Spinal cord (tissue), 10 donors: ENCODE measurements around the gene GPX4. TPM values are rescaled to one million over a fixed set of nuclear protein-coding genes. Genes with fewer than 3 reads are reported as not detected.

Experiments
- DNase-seq, 6 donors: peaks; one replicate each; pipeline versions ENCODE4 v3.0.0 to v3.0.0-alpha.2; 2013 to 2015; ENCODE audit warnings: low spot score in 6 of 6, low read depth in 4 of 6
- H3K27ac ChIP-seq: one replicate; pipeline ENCODE4 v1.5.1; 2013; ENCODE audit warnings: low read depth, low read length, control low read depth
- H3K27me3 ChIP-seq: one replicate; pipeline ENCODE4 v1.6.1; 2013; ENCODE audit warnings: low read length; ENCODE audit not compliant: control insufficient read depth, insufficient read depth
- H3K36me3 ChIP-seq: one replicate; pipeline ENCODE4 v1.6.1; 2013; ENCODE audit warnings: low read length; ENCODE audit not compliant: control insufficient read depth, insufficient read depth
- H3K4me1 ChIP-seq: one replicate; pipeline ENCODE4 v1.6.1; 2013; ENCODE audit warnings: low read length; ENCODE audit not compliant: control insufficient read depth, insufficient read depth
- H3K4me3 ChIP-seq: one replicate; pipeline ENCODE4 v1.5.1; 2013; ENCODE audit warnings: low read depth, low read length, control low read depth
- H3K9me3 ChIP-seq: one replicate; pipeline ENCODE4 v1.6.1; 2013; ENCODE audit warnings: low read length; ENCODE audit not compliant: control insufficient read depth, insufficient read depth
- WGBS: methylation state at CpG from one replicate; pipeline ENCODE4 v1.1.5; 2013; ENCODE audit warnings: missing lambda C conversion rate; ENCODE audit not compliant: insufficient coverage; 5-methylcytosine and 5-hydroxymethylcytosine counted together
- polyA plus RNA-seq, 2 donors: library from polyadenylated mRNA; unstranded; fragments of 120-200 nt; gene quantifications; one replicate each; pipeline ENCODE4 v1.2.1, GENCODE V29; 2013; ENCODE audit not compliant: insufficient read length in 2 of 2
- total RNA-seq, 2 donors: library from RNA; depleted of rRNA in 1 of 2; stranded (reverse); fragments of 120-200 nt in 1 of 2; fragments of >200 nt in 1 of 2; gene quantifications; one replicate each; pipeline versions ENCODE4 v1.2.3 to v1.2.4, GENCODE V29; 2013 to 2014
- donor health status: healthy.

The GPX4 gene
- total and polyA plus RNA-seq, 4 donors: 123 to 452 (median 365) TPM

- 93% methylated on average over 32 of the region's 33 CpGs for WGBS
- DNase-seq: no peak
- H3K36me3 ChIP-seq: peaks cover 84% of the 10 kb centered on the region
These were observed 46.7 kb downstream of the GPX4 start for GRCh38 chr19:1150333-1151036.

DNA sequence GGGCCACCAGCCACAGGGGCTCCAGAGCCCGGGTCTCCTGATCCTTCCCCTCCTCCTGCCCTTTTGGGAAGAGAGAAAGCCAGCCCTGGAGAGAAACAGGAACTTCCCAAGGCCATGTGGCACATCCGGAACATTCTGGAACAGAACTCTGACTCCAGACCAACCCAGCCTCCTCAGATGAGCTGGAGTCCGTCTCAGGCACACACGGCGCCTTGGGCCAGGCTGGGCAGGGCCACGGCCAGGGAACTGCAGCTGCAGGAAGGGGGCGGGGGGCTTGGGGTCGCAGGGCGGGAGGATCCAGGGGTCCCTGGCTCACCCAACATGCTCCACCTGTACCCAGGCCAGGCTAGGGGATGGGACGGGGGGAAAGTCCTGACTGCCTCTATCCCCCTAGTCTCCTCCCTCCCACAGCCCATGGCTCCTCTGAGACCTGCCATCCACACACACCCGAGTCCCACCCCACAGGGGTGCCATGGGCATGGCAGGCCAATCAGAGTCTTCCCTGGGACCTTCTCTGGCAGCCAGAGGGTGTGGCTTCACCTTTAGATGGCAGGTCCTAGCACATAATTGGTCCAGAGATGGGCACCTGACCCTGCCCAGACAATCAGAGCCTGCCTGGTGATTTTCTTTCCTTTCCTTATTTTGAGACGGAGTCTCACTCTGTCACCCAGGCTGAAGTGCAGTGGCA is 47.4 kb downstream of the GPX4 start:
- Histone ChIP-seq H3K27ac (no peak overlapping the region), H3K4me3 (no peak overlapping the region), H3K36me3 (peaks cover 83% of the 10 kb centered on the region), H3K4me1 (peaks cover 35% of the 10 kb centered on the region), H3K9me3 (no peaks in the 10 kb centered on the region), H3K27me3 (no peaks in the 10 kb centered on the region)
- DNase-seq: no peak
- 82% methylated on average over 4 of the region's 12 CpGs for WGBS

More at GRCh38 chr19:1150333-1151036, 46.7 kb downstream of the GPX4 start:
- peaks cover 28% of the 10 kb centered on the region for H3K4me1 ChIP-seq
- H3K4me3 ChIP-seq: no peak overlapping the region
- H3K27ac ChIP-seq: no peak overlapping the region
- H3K27me3 ChIP-seq: no peaks in the 10 kb centered on the region
- H3K9me3 ChIP-seq: no peaks in the 10 kb centered on the region

DNA sequence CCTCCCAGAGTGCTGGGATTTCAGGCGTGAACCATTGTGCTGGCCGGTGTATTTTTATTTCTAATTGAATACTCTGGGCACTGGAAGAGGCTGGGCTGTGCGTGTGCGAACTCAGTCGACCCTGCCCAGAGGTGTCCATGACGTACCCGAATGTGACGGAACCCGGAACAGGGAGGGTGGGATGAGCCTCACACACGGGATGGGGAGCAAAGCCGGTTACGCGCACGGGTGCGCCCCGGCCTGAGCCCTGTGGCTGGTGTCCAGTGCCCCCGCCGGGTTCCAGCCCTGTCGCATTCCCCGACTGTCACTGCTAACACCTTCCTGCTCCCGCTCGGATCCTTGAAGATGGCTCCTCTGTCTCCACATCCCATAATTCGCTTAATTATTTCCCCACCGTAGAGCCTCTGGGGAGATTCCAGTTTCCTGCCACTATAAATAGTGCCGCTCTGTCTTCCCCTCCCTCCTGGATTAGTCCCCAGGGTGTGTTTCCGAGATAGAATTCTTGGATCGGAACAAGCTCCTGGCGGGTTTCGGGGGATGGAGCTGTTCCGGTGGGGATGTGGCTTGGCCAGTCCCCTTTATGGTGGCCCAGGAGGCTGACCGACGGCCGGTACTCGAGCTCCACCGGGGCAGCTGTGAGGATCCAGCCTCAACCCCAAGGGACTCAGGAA is 48.3 kb downstream of the GPX4 start:
- Histone ChIP-seq H3K27ac (no peak overlapping the region), H3K27me3 (no peaks in the 10 kb centered on the region), H3K4me1 (peaks cover 38% of the 10 kb centered on the region), H3K9me3 (no peaks in the 10 kb centered on the region), H3K36me3 (peaks cover 84% of the 10 kb centered on the region), H3K4me3 (no peak overlapping the region)
- WGBS: 85% methylated on average over 28 of the region's 35 CpGs
- peak in 2 of 6 donors; percentile 52 to 78 for DNase-seq

GRCh38 chr19:1153891-1154730 is 50.3 kb downstream of the GPX4 start:
- H3K36me3 ChIP-seq: peaks cover 87% of the 10 kb centered on the region
- no peak overlapping the region for H3K4me3 ChIP-seq
- no peaks in the 10 kb centered on the region for H3K27me3 ChIP-seq
- DNase-seq: no peak
- H3K4me1 ChIP-seq: peaks cover 38% of the 10 kb centered on the region
- H3K27ac ChIP-seq: no peak overlapping the region
- H3K9me3 ChIP-seq: no peaks in the 10 kb centered on the region
- WGBS: 95% methylated on average over 57 of the region's 58 CpGs

- DNase-seq: peak in 1 of 6 donors; percentile 44
- peaks cover 82% of the 10 kb centered on the region for H3K36me3 ChIP-seq
These were observed 51.0 kb downstream of the GPX4 start for GRCh38 chr19:1154731-1155351.

DNA sequence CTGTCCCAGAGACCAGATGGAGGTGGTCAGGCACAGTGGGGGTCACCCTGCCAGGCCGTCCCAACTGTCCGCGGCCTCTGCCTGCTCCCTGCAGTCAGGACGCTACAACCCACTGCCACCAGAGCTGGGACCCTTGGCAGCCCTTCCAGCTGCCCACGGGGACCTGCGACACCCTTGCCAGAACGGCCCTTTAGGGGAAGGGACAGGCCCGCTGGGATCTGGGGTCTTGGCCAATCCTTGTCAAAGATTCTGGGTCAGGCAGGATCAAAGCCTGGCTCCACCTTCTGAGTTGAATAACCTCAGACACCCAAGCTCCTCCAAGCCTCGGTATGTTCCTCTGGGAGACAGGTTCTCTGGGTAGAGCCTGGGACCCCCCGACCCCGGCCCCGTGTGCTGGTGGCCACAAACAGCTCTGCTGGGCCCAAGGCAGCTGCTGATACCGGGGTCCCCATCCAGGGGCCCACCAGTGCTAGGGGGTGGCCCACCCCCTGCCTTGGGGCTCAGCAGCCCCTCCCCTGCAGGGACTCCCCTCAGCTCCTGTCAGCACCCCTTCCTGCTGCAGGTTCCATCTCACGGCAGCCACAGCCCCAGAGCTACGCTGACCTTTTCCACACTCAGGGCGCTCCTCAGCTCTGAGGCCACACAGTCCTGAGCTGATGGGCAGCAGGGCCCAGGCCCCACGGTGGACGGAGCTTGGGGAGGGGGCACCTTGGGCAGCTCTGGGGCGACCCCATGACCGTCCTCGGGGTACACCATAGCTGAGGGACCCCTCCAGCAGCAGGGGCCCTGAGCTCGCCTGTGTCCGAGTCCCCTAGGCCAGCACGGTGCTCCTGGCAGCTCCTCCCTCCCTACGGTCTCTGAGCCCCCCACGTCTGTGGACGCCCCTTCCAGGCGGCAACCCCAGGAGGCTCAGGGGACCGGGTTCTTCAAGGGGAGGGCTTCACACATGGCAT is 51.8 kb downstream of the GPX4 start:
- peaks cover 38% of the 10 kb centered on the region for H3K4me1 ChIP-seq
- DNase-seq: no peak
- H3K27me3 ChIP-seq: no peaks in the 10 kb centered on the region
- no peak overlapping the region for H3K4me3 ChIP-seq
- peaks cover 82% of the 10 kb centered on the region for H3K36me3 ChIP-seq
- no peak overlapping the region for H3K27ac ChIP-seq
- no peaks in the 10 kb centered on the region for H3K9me3 ChIP-seq
- 84% methylated on average over 29 of the region's 29 CpGs for WGBS

More at GRCh38 chr19:1154731-1155351, 51.0 kb downstream of the GPX4 start:
- no peak overlapping the region for H3K4me3 ChIP-seq
- H3K27me3 ChIP-seq: no peaks in the 10 kb centered on the region
- H3K27ac ChIP-seq: no peak overlapping the region
- peaks cover 38% of the 10 kb centered on the region for H3K4me1 ChIP-seq
- 54% methylated on average over 32 of the region's 32 CpGs for WGBS
- H3K9me3 ChIP-seq: no peaks in the 10 kb centered on the region

Other genes starting within 250 kb of the GPX4 start
- 1 to 10 TPM; 4.2 to 6.5 TPM for gene CFD, start 244.3 kb upstream of the GPX4 start, total RNA-seq
- gene CFD, start 244.3 kb upstream of the GPX4 start, polyA plus RNA-seq: 1 to 10 TPM; 2.8 to 5.1 TPM
- 10 to 100 TPM; 20.3 to 20.4 TPM for gene MED16, start 210.8 kb upstream of the GPX4 start, total RNA-seq
- gene MED16, start 210.8 kb upstream of the GPX4 start, polyA plus RNA-seq: 10 to 100 TPM; 56.5 to 66.1 TPM
- not detected for gene RNU6-9, start 210.5 kb upstream of the GPX4 start, total RNA-seq
- gene RNU6-9, start 210.5 kb upstream of the GPX4 start, polyA plus RNA-seq: not detected
- gene R3HDM4, start 190.8 kb upstream of the GPX4 start, total RNA-seq: 10 to 100 TPM; 20.9 to 23.6 TPM
- gene R3HDM4, start 190.8 kb upstream of the GPX4 start, polyA plus RNA-seq: 10 to 100 TPM; 71.6 to 72.2 TPM
- 1 to 10 TPM in 1 of 2 donors, under 1 TPM in 1; 0.50 to 2.1 TPM for gene KISS1R, start 186.7 kb upstream of the GPX4 start, total RNA-seq
- 1 to 10 TPM; 2.3 to 2.7 TPM for gene KISS1R, start 186.7 kb upstream of the GPX4 start, polyA plus RNA-seq
- 10 to 100 TPM in 1 of 2 donors, 1 to 10 TPM in 1; 4.8 to 14.8 TPM for gene ARID3A, start 178.0 kb upstream of the GPX4 start, total RNA-seq
- gene ARID3A, start 178.0 kb upstream of the GPX4 start, polyA plus RNA-seq: 10 to 100 TPM in 1 of 2 donors, 1 to 10 TPM in 1; 7.2 to 10.5 TPM
- 10 to 100 TPM; 37.4 to 41.7 TPM for gene WDR18, start 119.6 kb upstream of the GPX4 start, total RNA-seq
- gene WDR18, start 119.6 kb upstream of the GPX4 start, polyA plus RNA-seq: 10 to 100 TPM; 58.3 to 64.0 TPM
- gene GRIN3B, start 103.6 kb upstream of the GPX4 start, total RNA-seq: under 1 TPM; 0.22 to 0.30 TPM
- gene GRIN3B, start 103.6 kb upstream of the GPX4 start, polyA plus RNA-seq: 1 to 10 TPM; 1.3 to 1.5 TPM
- gene TMEM259, start 82.9 kb upstream of the GPX4 start, total RNA-seq: 10 to 100 TPM; 32.7 to 97.4 TPM
- gene TMEM259, start 82.9 kb upstream of the GPX4 start, polyA plus RNA-seq: 100 to 1,000 TPM; 163 to 191 TPM
- not detected for gene RNU6-2, start 82.5 kb upstream of the GPX4 start, total RNA-seq
- not detected for gene RNU6-2, start 82.5 kb upstream of the GPX4 start, polyA plus RNA-seq
- 10 to 100 TPM; 26.3 to 43.4 TPM for gene CNN2, start 77.4 kb upstream of the GPX4 start, total RNA-seq
- gene CNN2, start 77.4 kb upstream of the GPX4 start, polyA plus RNA-seq: 10 to 100 TPM; 35.7 to 40.3 TPM
- 10 to 100 TPM in 1 of 2 donors, 1 to 10 TPM in 1; 9.4 to 14.5 TPM for gene ABCA7, start 63.9 kb upstream of the GPX4 start, total RNA-seq
- 10 to 100 TPM; 16.8 to 23.7 TPM for gene ABCA7, start 63.9 kb upstream of the GPX4 start, polyA plus RNA-seq
- 1 to 10 TPM; 5.1 to 7.3 TPM for gene ARHGAP45, start 36.8 kb upstream of the GPX4 start, total RNA-seq
- gene ARHGAP45, start 36.8 kb upstream of the GPX4 start, polyA plus RNA-seq: 10 to 100 TPM; 16.9 to 17.4 TPM
- 10 to 100 TPM; 53.1 to 93.3 TPM for gene POLR2E, start 8.6 kb upstream of the GPX4 start, total RNA-seq
- 100 to 1,000 TPM; 219 to 221 TPM for gene POLR2E, start 8.6 kb upstream of the GPX4 start, polyA plus RNA-seq
- gene SBNO2, start 70.3 kb downstream of the GPX4 start, total RNA-seq: 10 to 100 TPM in 1 of 2 donors, 1 to 10 TPM in 1; 7.2 to 10.5 TPM
- gene SBNO2, start 70.3 kb downstream of the GPX4 start, polyA plus RNA-seq: 10 to 100 TPM; 12.9 to 17.9 TPM
- 10 to 100 TPM; 35.4 to 60.0 TPM for gene STK11, start 101.8 kb downstream of the GPX4 start, total RNA-seq
- 10 to 100 TPM; 57.5 to 66.6 TPM for gene STK11, start 101.8 kb downstream of the GPX4 start, polyA plus RNA-seq
- gene CBARP, start 134.0 kb downstream of the GPX4 start, total RNA-seq: 1 to 10 TPM; 2.7 to 4.6 TPM
- gene CBARP, start 134.0 kb downstream of the GPX4 start, polyA plus RNA-seq: 10 to 100 TPM; 35.4 to 38.6 TPM
- gene ATP5F1D, start 137.8 kb downstream of the GPX4 start, total RNA-seq: 10 to 100 TPM; 17.4 to 90.8 TPM
- gene ATP5F1D, start 137.8 kb downstream of the GPX4 start, polyA plus RNA-seq: 100 to 1,000 TPM; 198 to 219 TPM
- 10 to 100 TPM; 13.3 to 13.9 TPM for gene MIDN, start 144.6 kb downstream of the GPX4 start, total RNA-seq
- 10 to 100 TPM; 95.3 to 97.1 TPM for gene MIDN, start 144.6 kb downstream of the GPX4 start, polyA plus RNA-seq
- 100 to 1,000 TPM; 323 to 565 TPM for gene CIRBP, start 165.3 kb downstream of the GPX4 start, total RNA-seq
- gene CIRBP, start 165.3 kb downstream of the GPX4 start, polyA plus RNA-seq: 100 to 1,000 TPM; 684 to 821 TPM
- gene FAM174C, start 171.5 kb downstream of the GPX4 start, total RNA-seq: 10 to 100 TPM in 1 of 2 donors, 1 to 10 TPM in 1; 3.7 to 21.3 TPM
- 10 to 100 TPM; 29.2 to 32.9 TPM for gene FAM174C, start 171.5 kb downstream of the GPX4 start, polyA plus RNA-seq
- 1 to 10 TPM; 2.1 to 4.5 TPM for gene EFNA2, start 181.9 kb downstream of the GPX4 start, total RNA-seq
- 10 to 100 TPM; 17.0 to 18.7 TPM for gene EFNA2, start 181.9 kb downstream of the GPX4 start, polyA plus RNA-seq